Karpas-422 (cell line): ENCODE results near the gene WDR64. TPM values are rescaled to one million over a fixed set of nuclear protein-coding genes. Genes with fewer than 3 reads are reported as not detected.
"Not testable (repeated sequence)": the region's sequence is repeated elsewhere in the genome, so short reads cannot be mapped to it uniquely, and the experiment has no call there.

Source experiments
- DNase-seq: peaks from one replicate; pipeline ENCODE4 v3.0.0-alpha.2; 2015
- H2AFZ ChIP-seq: fragments of 200-600 bp; sonication (generic); 2 replicates; pipeline ENCODE4 v1.6.1; 2014; ENCODE audit warnings: antibody characterized with exemption, low read length, mixed read lengths
- H3K27ac ChIP-seq: fragments of 200-600 bp; sonication (generic); 2 replicates; pipeline ENCODE4 v1.5.1; 2014; ENCODE audit warnings: mild to moderate bottlenecking, low read length, moderate library complexity
- H3K27me3 ChIP-seq: fragments of 200-600 bp; sonication (generic); 2 replicates; pipeline ENCODE4 v1.6.1; 2014; ENCODE audit warnings: low read length, mixed read lengths
- H3K36me3 ChIP-seq: fragments of 200-600 bp; sonication (generic); 2 replicates; pipeline ENCODE4 v1.6.1; 2014; ENCODE audit warnings: low read length, mixed read lengths; ENCODE audit not compliant: insufficient read depth
- H3K4me1 ChIP-seq: fragments of 200-600 bp; sonication (generic); 2 replicates; pipeline ENCODE4 v1.6.1; 2014; ENCODE audit warnings: mild to moderate bottlenecking, low read length, mixed read lengths
- H3K4me2 ChIP-seq: fragments of 200-600 bp; sonication (generic); 2 replicates; pipeline ENCODE4 v1.6.1; 2014; ENCODE audit warnings: low read length, low read depth, mild to moderate bottlenecking; ENCODE audit not compliant: poor library complexity, severe bottlenecking
- H3K4me3 ChIP-seq: fragments of 200-600 bp; sonication (generic); 2 replicates; pipeline ENCODE4 v1.5.1; 2014; ENCODE audit warnings: mild to moderate bottlenecking, antibody characterized with exemption, low read length, mixed read lengths
- H3K79me2 ChIP-seq: fragments of 200-600 bp; sonication (generic); 2 replicates; pipeline ENCODE4 v1.6.1; 2014; ENCODE audit warnings: mild to moderate bottlenecking, low read length, mixed read lengths
- H3K9ac ChIP-seq: fragments of 200-600 bp; sonication (generic); 2 replicates; pipeline ENCODE4 v1.6.0; 2014; ENCODE audit warnings: low read length
- H3K9me2 ChIP-seq: fragments of 200-600 bp; sonication (generic), shearing (Covaris generic); replicated peaks from 2 replicates; pipeline ENCODE4 v1.6.0; 2014; ENCODE audit warnings: mild to moderate bottlenecking, low read length, moderate library complexity; ENCODE audit not compliant: insufficient read depth
- H3K9me3 ChIP-seq: fragments of 300-700, 200-600 bp; sonication (generic); 2 replicates; pipeline ENCODE4 v1.6.1; 2014; ENCODE audit warnings: low read length, mixed read lengths
- H4K20me1 ChIP-seq: fragments of 200-600 bp; sonication (generic); 2 replicates; pipeline ENCODE4 v1.6.1; 2014; ENCODE audit warnings: mild to moderate bottlenecking, antibody characterized with exemption, low read length, low read depth; ENCODE audit not compliant: insufficient read depth
- total RNA-seq: library from RNA; depleted of rRNA; stranded (reverse); fragments of >200 nt; shearing (Covaris generic); gene quantifications from 2 replicates; pipeline ENCODE4 v1.2.3, GENCODE V29; 2014; ENCODE audit warnings: low replicate concordance

The WDR64 gene
- total RNA-seq, 1 experiment from 2014 or later = not detected

DNA sequence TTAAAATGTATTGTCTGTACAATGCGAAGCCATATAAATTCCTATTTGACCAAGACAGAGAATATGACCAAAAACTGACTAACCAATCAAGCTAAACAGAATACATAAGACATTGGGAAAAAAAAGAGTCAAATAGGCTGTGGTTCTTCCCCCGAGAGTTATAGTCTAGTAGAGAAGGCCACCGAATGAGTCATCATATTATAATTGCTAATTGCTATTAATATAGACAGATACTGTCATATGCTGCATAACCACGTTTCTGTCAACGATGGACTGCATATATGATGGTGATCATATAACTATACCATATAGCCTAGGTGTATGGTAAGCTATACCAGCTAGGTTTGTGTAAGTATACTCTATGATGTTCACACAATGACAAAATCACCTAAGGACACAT, 82.5 kb downstream of the WDR64 start:
- Histone ChIP-seq H3K4me1 (peaks cover 40% of the 10 kb centered on the region), H3K4me3 (no peak overlapping the region), H3K9ac (no peak overlapping the region), H3K9me3 (no peaks in the 10 kb centered on the region), H4K20me1 (no peaks in the 10 kb centered on the region), H3K79me2 (no peaks in the 10 kb centered on the region), H3K4me2 (peak overlapping the region; percentile 39), H2AFZ (no peak overlapping the region), H3K27me3 (no peaks in the 10 kb centered on the region), H3K9me2 (no peaks in the 10 kb centered on the region), H3K36me3 (no peaks in the 10 kb centered on the region), H3K27ac (no peak overlapping the region)
- DNase-seq = peak; percentile 73

DNA sequence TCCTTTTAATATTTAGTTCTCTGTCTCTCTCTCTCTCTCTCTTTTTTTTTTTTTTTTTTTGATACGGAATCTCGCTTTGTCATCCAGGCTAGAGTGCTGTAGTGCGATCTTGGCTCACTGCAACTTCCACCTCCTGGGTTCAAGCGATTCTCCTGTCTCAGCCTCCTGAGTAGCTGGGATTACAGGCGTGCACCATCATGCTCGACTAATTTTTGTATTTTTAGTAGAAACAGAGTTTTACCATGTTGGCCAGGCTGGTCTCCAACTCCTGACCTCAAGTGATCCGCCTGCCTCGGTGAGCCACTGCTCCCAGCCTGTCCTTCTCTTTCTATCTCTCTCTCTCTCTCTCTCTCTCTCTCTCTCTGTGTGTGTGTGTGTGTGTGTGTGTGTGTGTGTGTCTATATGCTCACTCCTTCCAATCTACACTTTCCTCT, 83.4 kb downstream of the WDR64 start:
- H3K27ac ChIP-seq = not testable (repeated sequence)

DNA sequence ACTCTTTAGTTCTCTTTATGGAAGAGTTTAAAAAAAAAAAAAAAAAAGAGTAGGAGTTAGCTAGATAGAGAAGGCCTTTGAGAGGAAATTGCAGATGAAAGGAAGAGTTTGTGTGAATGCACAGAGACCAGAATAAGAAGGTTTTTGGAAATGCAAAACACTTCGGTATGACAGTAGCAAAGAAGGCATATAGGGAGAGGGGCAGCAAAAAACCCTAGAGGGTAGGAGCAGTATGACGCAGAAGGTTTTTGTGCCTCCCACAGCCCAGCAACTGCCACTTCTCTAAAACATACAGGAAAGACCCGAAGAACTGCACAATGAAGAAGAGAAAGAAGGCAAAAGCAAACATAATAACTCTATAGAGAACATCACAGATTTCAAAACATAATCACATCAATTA, 84.3 kb downstream of the WDR64 start:
- no peak overlapping the region for H2AFZ ChIP-seq
- H3K36me3 ChIP-seq = no peaks in the 10 kb centered on the region
- no peak for DNase-seq
- no peak overlapping the region for H3K4me3 ChIP-seq
- H3K9ac ChIP-seq = no peak overlapping the region
- H3K27ac ChIP-seq = no peak overlapping the region
- peaks cover 58% of the 10 kb centered on the region for H3K4me1 ChIP-seq
- no peaks in the 10 kb centered on the region for H3K79me2 ChIP-seq
- H4K20me1 ChIP-seq = no peaks in the 10 kb centered on the region
- H3K9me2 ChIP-seq = no peaks in the 10 kb centered on the region
- no peaks in the 10 kb centered on the region for H3K9me3 ChIP-seq
- no peaks in the 10 kb centered on the region for H3K27me3 ChIP-seq
- peak overlapping the region; percentile 14 for H3K4me2 ChIP-seq

More for the DNA sequence above, 83.4 kb downstream of the WDR64 start:
- peaks cover 50% of the 10 kb centered on the region for H3K4me1 ChIP-seq
- H3K4me3 ChIP-seq, DNase-seq, H4K20me1 ChIP-seq, H3K9me3 ChIP-seq, H3K27me3 ChIP-seq, H3K4me2 ChIP-seq, H3K9ac ChIP-seq, H3K9me2 ChIP-seq, H2AFZ ChIP-seq, H3K79me2 ChIP-seq, H3K36me3 ChIP-seq: not testable (repeated sequence)

DNA sequence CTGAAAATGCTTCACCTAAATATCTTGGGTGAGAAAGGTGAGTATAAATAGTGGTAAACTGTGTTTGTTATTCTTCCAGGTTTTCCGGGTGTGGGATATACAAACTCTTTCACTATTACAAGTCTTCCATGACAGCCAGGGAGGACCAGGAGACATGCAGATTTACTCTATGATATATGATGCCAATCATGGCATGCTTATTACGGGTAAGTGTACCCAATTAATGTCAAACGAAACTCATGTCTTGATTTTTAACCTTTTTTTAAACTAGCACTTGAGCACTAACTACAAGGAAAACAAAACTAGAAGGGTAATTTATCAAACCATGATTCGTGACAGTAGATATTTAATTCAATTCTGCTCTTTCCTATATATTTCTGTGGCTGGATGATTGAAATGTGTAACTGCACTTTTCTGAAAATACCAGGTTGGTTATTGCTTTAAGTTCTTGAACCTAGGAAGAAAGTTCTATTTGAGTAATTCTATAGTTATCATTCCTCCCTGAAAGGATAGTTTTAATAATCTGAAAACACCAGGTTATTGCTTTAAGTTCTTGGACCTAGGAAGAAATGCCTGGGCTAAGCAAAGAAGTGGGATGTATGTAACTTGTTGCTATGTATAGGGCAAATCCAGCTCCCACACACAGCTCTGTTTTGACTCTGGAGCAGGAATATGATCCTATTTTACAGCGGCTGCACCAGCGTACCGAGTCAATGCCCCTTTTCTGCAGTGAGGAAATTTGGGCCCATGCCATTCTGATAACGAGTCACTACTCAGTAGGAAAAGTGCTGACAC, 86.4 kb downstream of the WDR64 start:
- no peak overlapping the region for H3K9ac ChIP-seq
- no peaks in the 10 kb centered on the region for H3K79me2 ChIP-seq
- no peaks in the 10 kb centered on the region for H3K9me3 ChIP-seq
- H3K4me2 ChIP-seq = no peak overlapping the region
- H3K27ac ChIP-seq = no peak overlapping the region
- H3K36me3 ChIP-seq = no peaks in the 10 kb centered on the region
- peaks cover 76% of the 10 kb centered on the region for H3K4me1 ChIP-seq
- no peaks in the 10 kb centered on the region for H4K20me1 ChIP-seq
- DNase-seq = no peak
- no peaks in the 10 kb centered on the region for H3K27me3 ChIP-seq
- no peaks in the 10 kb centered on the region for H3K9me2 ChIP-seq
- no peak overlapping the region for H2AFZ ChIP-seq
- no peak overlapping the region for H3K4me3 ChIP-seq

DNA sequence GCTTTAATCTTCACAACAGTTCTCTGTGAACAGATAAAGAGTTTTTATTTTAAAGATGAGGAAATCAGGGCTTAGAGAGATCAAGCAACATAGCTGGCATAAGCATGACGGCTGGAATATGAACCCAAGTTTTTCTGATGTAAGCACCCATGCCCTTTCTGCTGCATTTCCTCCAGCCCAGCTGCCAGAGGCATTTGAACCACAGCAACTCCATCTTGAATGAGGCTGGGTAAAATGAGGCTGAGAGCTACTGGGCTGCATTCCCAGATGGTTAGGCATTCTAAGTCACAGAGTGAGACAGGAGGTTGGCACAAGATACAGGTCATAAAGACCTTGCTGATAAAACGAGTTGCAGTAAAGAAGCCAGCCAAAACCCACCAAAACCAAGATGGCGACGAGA, 90.0 kb downstream of the WDR64 start:
- no peak overlapping the region for H3K4me2 ChIP-seq
- H4K20me1 ChIP-seq = no peaks in the 10 kb centered on the region
- no peak for DNase-seq
- no peaks in the 10 kb centered on the region for H3K27me3 ChIP-seq
- H3K27ac ChIP-seq = no peak overlapping the region
- H3K4me3 ChIP-seq = no peak overlapping the region
- H2AFZ ChIP-seq = no peak overlapping the region
- H3K4me1 ChIP-seq = peaks cover 71% of the 10 kb centered on the region
- H3K36me3 ChIP-seq = no peaks in the 10 kb centered on the region
- no peaks in the 10 kb centered on the region for H3K9me2 ChIP-seq
- no peaks in the 10 kb centered on the region for H3K79me2 ChIP-seq
- H3K9ac ChIP-seq = no peak overlapping the region
- no peaks in the 10 kb centered on the region for H3K9me3 ChIP-seq

DNA sequence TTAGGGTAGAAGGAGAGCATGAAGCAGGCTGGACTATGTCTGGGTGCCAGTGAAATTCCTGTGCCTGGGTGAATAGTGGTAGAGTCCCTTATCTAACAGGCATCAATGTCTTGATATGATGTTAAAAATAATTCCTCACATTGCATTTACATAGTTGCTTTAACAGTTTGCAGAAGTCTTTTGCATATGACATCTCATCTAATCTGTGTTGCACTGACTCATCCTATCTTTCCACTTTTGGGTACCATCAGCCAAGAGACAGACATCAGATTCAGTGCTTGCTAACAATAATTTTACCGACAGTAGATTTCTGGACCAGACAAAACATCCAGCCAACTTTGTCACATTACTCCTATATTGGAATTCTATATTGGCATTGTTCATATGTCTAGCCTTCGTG, 92.5 kb downstream of the WDR64 start:
- peak; percentile 81 for DNase-seq
- H3K4me1 ChIP-seq = peaks cover 62% of the 10 kb centered on the region
- no peaks in the 10 kb centered on the region for H3K27me3 ChIP-seq
- H2AFZ ChIP-seq = no peak overlapping the region
- H3K79me2 ChIP-seq = no peaks in the 10 kb centered on the region
- H3K9me3 ChIP-seq = no peaks in the 10 kb centered on the region
- no peak overlapping the region for H3K27ac ChIP-seq
- H3K9me2 ChIP-seq = no peaks in the 10 kb centered on the region
- H4K20me1 ChIP-seq = no peaks in the 10 kb centered on the region
- H3K4me3 ChIP-seq = peak overlapping the region; percentile 43
- no peaks in the 10 kb centered on the region for H3K36me3 ChIP-seq
- H3K9ac ChIP-seq = no peak overlapping the region
- peak overlapping the region; percentile 79 for H3K4me2 ChIP-seq

DNA sequence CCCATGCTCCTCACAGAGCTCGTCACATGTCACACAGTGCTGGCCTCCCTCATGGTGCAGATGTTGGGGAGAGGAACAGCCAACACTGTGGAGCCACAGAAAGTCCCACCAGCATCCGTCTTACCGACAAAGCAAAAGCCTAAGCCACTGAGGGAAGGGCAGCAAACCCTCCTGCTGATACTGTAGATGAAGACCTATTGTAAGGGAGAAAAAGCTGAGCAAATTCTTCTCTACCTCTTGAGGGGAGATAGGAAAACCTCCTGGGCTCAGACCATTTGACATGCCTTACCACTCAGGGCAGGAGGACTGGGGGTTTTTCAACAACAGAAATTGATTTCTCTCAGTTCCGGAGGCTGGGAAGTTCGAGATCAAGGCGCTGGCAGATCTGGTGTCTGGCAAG, 95.9 kb downstream of the WDR64 start:
- no peak overlapping the region for H3K4me2 ChIP-seq
- no peak overlapping the region for H3K4me3 ChIP-seq
- DNase-seq = no peak
- no peak overlapping the region for H2AFZ ChIP-seq
- H3K9me3 ChIP-seq = no peaks in the 10 kb centered on the region
- H3K4me1 ChIP-seq = peaks cover 31% of the 10 kb centered on the region
- H3K36me3 ChIP-seq = no peaks in the 10 kb centered on the region
- H3K9me2 ChIP-seq = no peaks in the 10 kb centered on the region
- no peak overlapping the region for H3K27ac ChIP-seq
- H3K79me2 ChIP-seq = no peaks in the 10 kb centered on the region
- no peaks in the 10 kb centered on the region for H3K27me3 ChIP-seq
- H4K20me1 ChIP-seq = no peaks in the 10 kb centered on the region
- no peak overlapping the region for H3K9ac ChIP-seq

DNA sequence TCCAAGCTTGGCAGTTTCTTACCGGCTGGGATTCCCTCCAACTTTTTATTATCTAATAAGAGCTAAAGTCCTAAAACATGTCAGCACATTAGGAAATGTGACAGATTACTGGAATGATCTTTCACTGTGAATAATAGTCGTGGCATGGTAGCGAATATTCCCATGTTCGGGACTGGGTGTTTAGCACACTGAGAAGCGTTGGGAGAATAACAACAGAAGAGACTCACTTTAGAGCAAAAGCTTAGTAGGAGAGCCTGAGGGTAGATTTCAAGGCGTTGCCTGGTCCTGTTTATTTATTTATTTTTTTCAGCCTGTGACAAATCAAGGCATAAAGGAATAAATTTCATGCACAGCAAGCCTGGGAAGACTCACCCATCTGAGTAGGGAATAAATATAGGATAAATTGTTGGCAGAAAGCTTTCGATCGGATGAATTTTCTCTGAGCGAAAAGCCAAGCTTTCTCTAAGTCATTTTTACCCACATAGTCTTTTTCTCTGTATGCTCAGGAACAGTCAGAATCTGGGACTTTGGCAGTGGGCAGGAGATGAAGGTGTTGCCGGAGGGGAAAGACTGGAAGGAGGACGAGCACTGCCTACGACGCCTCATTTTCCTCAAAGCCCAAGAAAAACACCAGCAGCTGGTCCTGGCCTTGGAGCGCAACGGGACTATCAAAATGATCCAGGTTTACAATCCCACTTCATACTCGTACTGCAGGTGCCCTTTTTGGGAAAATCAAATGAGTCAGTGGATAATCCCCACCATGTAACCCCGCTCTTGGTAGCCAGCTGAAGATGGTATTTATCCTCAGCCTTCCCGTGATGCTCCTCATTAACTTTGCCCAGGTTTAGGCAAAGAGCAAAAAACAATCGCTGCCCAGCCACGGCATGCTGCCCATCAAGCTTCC, 97.2 kb downstream of the WDR64 start:
- H3K79me2 ChIP-seq = no peaks in the 10 kb centered on the region
- no peaks in the 10 kb centered on the region for H4K20me1 ChIP-seq
- H3K4me3 ChIP-seq = no peak overlapping the region
- no peaks in the 10 kb centered on the region for H3K27me3 ChIP-seq
- H3K4me1 ChIP-seq = peaks cover 18% of the 10 kb centered on the region
- H3K27ac ChIP-seq = no peak overlapping the region
- H2AFZ ChIP-seq = no peak overlapping the region
- no peak overlapping the region for H3K4me2 ChIP-seq
- H3K9me2 ChIP-seq = no peaks in the 10 kb centered on the region
- no peaks in the 10 kb centered on the region for H3K36me3 ChIP-seq
- H3K9ac ChIP-seq = no peak overlapping the region
- no peak for DNase-seq
- no peaks in the 10 kb centered on the region for H3K9me3 ChIP-seq
